Measurements from ENCODE around the gene RANBP1.

RANBP1 gene

GRCh38 chr22:20105456-20106204, 10.3 kb upstream of the RANBP1 start:
- no peak for TF ChIP-seq CTCF (IDR thresholded peaks at IDR 0.05; ENCODE audit: low read depth, low read length, missing control alignments)
- no peak overlapping the region for H3K4me3 ChIP-seq (replicated peaks; ENCODE audit: low read depth, low read length)
- no peak for DNase-seq (ENCODE audit: extremely low read depth, low read depth)

- no peak for TF ChIP-seq CTCF (IDR thresholded peaks at IDR 0.05; ENCODE audit: low read depth, low read length, missing control alignments)
- no peak for DNase-seq (ENCODE audit: extremely low read depth, low read depth)
- no peak overlapping the region for H3K4me3 ChIP-seq (replicated peaks; ENCODE audit: low read depth, low read length)
Observed at GRCh38 chr22:20106205-20106848, 9.6 kb upstream of the RANBP1 start.

GRCh38 chr22:20106849-20107237, 9.1 kb upstream of the RANBP1 start:
- no peak overlapping the region for H3K4me3 ChIP-seq (replicated peaks; ENCODE audit: low read depth, low read length)
- DNase-seq (ENCODE audit: extremely low read depth, low read depth), result no peak
- no peak for TF ChIP-seq CTCF (IDR thresholded peaks at IDR 0.05; ENCODE audit: low read depth, low read length, missing control alignments)

GRCh38 chr22:20107471-20107901, 8.4 kb upstream of the RANBP1 start:
- no peak for DNase-seq (ENCODE audit: extremely low read depth, low read depth)
- no peak for TF ChIP-seq CTCF (IDR thresholded peaks at IDR 0.05; ENCODE audit: low read depth, low read length, missing control alignments)
- H3K4me3 ChIP-seq (replicated peaks; ENCODE audit: low read depth, low read length), result no peak overlapping the region

- no peak for DNase-seq (ENCODE audit: extremely low read depth, low read depth)
- TF ChIP-seq CTCF (IDR thresholded peaks at IDR 0.05; ENCODE audit: low read depth, low read length, missing control alignments), result no peak
- no peak overlapping the region for H3K4me3 ChIP-seq (replicated peaks; ENCODE audit: low read depth, low read length)
Observed at GRCh38 chr22:20107951-20108756, 7.8 kb upstream of the RANBP1 start.

- no peak for TF ChIP-seq CTCF (IDR thresholded peaks at IDR 0.05; ENCODE audit: low read depth, low read length, missing control alignments)
- DNase-seq (ENCODE audit: extremely low read depth, low read depth), result no peak
- H3K4me3 ChIP-seq (replicated peaks; ENCODE audit: low read depth, low read length), result no peak overlapping the region
Observed at GRCh38 chr22:20108757-20109230, 7.1 kb upstream of the RANBP1 start.
